Type B pancreatic cell (in vitro differentiated cells): Measurements from ENCODE around the gene PPP2R5C. TPM values are rescaled to one million over a fixed set of nuclear protein-coding genes. Genes with fewer than 3 reads are reported as not detected.

Experiments
- DNase-seq: peaks from one replicate; pipeline ENCODE4 v3.0.0; 2021; ENCODE audit warnings: mixed read lengths; ENCODE audit not compliant: unreplicated experiment; ENCODE audit errors: extremely low spot score
- H3K27ac Mint-ChIP-seq: 2 replicates; pipeline ENCODE4 v1.8.0; 2021; ENCODE audit warnings: mild to moderate bottlenecking, mixed read lengths
- H3K27me3 Mint-ChIP-seq: 2 replicates; pipeline ENCODE4 v1.8.0; 2021; ENCODE audit warnings: mixed read lengths
- H3K36me3 Mint-ChIP-seq: 2 replicates; pipeline ENCODE4 v1.8.0; 2021; ENCODE audit warnings: mixed read lengths
- H3K4me1 Mint-ChIP-seq: one replicate; pipeline ENCODE4 v1.8.0; 2021; ENCODE audit warnings: mixed read lengths; ENCODE audit not compliant: unreplicated experiment
- H3K4me3 Mint-ChIP-seq: 2 replicates; pipeline ENCODE4 v1.8.0; 2021; ENCODE audit warnings: mild to moderate bottlenecking, mixed read lengths
- H3K9me3 Mint-ChIP-seq: 2 replicates; pipeline ENCODE4 v1.8.0; 2021; ENCODE audit warnings: mixed read lengths
- total RNA-seq: library from RNA; stranded (reverse); gene quantifications from 2 replicates; pipeline ENCODE4 v1.2.1, GENCODE V29; 2021; ENCODE audit warnings: low replicate concordance
- TF ChIP-seq, protein P1 (sequence below): fragments of 200-600 bp; sonication (generic); conservative IDR thresholded peaks from 2 replicates; pipeline ENCODE4 v1.5.0; 2021; ENCODE audit warnings: antibody characterized with exemption, mild to moderate bottlenecking

Gene PPP2R5C
- total RNA-seq, 1 donor from 2014 or later = 99.8 TPM

GRCh38 chr14:101820283-101820798, 58.8 kb downstream of the PPP2R5C start:
- Mint-ChIP-seq H3K27ac (no peak overlapping the region), H3K9me3 (peaks cover 4% of the 10 kb centered on the region), H3K4me3 (no peak overlapping the region), H3K36me3 (peaks cover 16% of the 10 kb centered on the region), H3K4me1 (peaks cover 19% of the 10 kb centered on the region), H3K27me3 (no peaks in the 10 kb centered on the region)
- DNase-seq = no peak
- TF ChIP-seq, protein P1, sequence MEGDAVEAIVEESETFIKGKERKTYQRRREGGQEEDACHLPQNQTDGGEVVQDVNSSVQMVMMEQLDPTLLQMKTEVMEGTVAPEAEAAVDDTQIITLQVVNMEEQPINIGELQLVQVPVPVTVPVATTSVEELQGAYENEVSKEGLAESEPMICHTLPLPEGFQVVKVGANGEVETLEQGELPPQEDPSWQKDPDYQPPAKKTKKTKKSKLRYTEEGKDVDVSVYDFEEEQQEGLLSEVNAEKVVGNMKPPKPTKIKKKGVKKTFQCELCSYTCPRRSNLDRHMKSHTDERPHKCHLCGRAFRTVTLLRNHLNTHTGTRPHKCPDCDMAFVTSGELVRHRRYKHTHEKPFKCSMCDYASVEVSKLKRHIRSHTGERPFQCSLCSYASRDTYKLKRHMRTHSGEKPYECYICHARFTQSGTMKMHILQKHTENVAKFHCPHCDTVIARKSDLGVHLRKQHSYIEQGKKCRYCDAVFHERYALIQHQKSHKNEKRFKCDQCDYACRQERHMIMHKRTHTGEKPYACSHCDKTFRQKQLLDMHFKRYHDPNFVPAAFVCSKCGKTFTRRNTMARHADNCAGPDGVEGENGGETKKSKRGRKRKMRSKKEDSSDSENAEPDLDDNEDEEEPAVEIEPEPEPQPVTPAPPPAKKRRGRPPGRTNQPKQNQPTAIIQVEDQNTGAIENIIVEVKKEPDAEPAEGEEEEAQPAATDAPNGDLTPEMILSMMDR = no peak

DNA sequence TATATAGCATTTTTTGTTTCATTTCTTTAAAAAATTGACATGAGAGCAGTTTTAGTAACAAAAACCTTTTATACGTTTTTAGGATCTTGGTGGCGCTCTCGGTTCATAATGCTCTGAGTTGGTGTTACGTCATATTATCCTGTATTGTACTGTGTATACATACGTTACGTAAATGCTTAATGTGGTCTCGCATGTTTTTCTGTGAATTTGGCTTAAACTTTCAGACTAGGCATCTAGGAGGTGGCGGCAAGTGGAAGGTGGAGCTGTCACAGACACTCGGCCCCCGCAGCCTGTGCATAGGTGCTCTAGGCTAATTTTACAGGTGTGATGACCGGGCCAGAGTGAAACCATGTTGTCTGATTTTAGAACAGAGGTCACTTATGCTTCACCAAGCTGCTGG, 60.0 kb downstream of the PPP2R5C start:
- Mint-ChIP-seq H3K27ac (no peak overlapping the region), H3K4me1 (peaks cover 14% of the 10 kb centered on the region), H3K9me3 (peaks cover 15% of the 10 kb centered on the region)

GRCh38 chr14:101823066-101823465, 61.6 kb downstream of the PPP2R5C start:
- no peak overlapping the region for H3K27ac Mint-ChIP-seq
- no peak overlapping the region for H3K4me3 Mint-ChIP-seq
- H3K36me3 Mint-ChIP-seq = peaks cover 28% of the 10 kb centered on the region
- TF ChIP-seq, protein P1 = no peak
- peaks cover 16% of the 10 kb centered on the region for H3K4me1 Mint-ChIP-seq
- H3K9me3 Mint-ChIP-seq = peaks cover 16% of the 10 kb centered on the region
- DNase-seq = no peak
- no peaks in the 10 kb centered on the region for H3K27me3 Mint-ChIP-seq

More for the DNA sequence above, 60.0 kb downstream of the PPP2R5C start:
- H3K4me3 Mint-ChIP-seq = no peak overlapping the region
- peaks cover 27% of the 10 kb centered on the region for H3K36me3 Mint-ChIP-seq
- no peak for DNase-seq
- TF ChIP-seq, protein P1 = no peak
- no peaks in the 10 kb centered on the region for H3K27me3 Mint-ChIP-seq

- Mint-ChIP-seq H3K27ac (peak overlapping the region; percentile 74), H3K27me3 (no peaks in the 10 kb centered on the region), H3K36me3 (peaks cover 28% of the 10 kb centered on the region), H3K9me3 (peaks cover 16% of the 10 kb centered on the region), H3K4me3 (no peak overlapping the region), H3K4me1 (peaks cover 18% of the 10 kb centered on the region)
- TF ChIP-seq, protein P1 = no peak
- no peak for DNase-seq
Observed at GRCh38 chr14:101823511-101824120, 62.1 kb downstream of the PPP2R5C start.

DNA sequence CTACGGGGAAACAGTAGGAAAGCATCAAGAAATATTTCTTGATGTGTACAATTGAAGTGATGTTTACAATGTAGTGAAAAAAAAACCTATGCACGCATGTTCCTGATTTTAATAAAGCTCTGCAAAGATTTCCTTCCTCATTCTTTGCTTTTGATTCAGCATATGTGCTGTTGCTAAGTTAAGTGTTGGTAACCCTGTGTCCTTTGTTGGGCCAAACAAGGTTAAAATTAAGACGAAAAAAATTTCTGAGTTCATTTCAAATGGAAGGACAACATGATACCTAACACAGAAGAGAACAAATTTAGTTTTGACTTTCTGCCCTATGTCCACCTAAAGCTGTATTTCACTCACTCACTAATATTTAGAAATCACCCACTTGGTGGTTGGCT, 62.8 kb downstream of the PPP2R5C start:
- DNase-seq = no peak
- TF ChIP-seq, protein P1 = no peak
- Mint-ChIP-seq H3K9me3 (peaks cover 16% of the 10 kb centered on the region), H3K27ac (peak overlapping the region; percentile 74), H3K4me1 (peaks cover 18% of the 10 kb centered on the region), H3K4me3 (no peak overlapping the region), H3K36me3 (peaks cover 28% of the 10 kb centered on the region), H3K27me3 (no peaks in the 10 kb centered on the region)
